Activated CD8-positive, alpha-beta memory T cell treated with anti-CD3 and anti-CD28 coated beads, Interleukin-2, amount 50 U/mL, for 24 hours (primary cell): ENCODE measurements around the gene GOLGA6D.
"Not testable (repeated sequence)": the region's sequence is repeated elsewhere in the genome, so short reads cannot be mapped to it uniquely, and the experiment has no call there.

ENCODE experiments used
- DNase-seq: peaks from one replicate; pipeline ENCODE4 v3.0.0-alpha.2; 2020; ENCODE audit errors: extremely low read depth

Gene GOLGA6D

DNA sequence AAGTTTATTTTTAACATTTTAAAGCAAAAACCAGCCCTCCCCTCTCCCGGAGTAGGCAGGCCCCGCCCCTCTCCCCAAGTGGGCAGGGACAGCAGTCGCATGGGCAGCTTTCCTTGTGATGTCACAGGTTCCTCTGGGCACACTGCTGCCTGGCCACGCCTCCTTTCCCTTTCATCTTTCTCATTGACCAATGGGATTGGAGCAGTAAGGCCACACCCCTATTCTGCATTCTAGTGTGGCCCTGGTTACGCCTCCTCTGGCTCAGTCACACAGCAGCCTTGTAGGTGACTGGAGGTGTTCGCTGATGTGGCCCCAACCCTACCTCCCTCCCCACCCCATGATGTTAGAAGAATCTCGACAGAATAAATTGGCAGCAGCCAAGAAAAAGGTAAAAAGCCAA is at the start of gene GOLGA6D:
Gene GOLGA6D (plus strand): TSS at position 264 of the 400 bp plus-strand sequence. CDS start 41 bp downstream, at position 305.
- not testable (repeated sequence) for DNase-seq

DNA sequence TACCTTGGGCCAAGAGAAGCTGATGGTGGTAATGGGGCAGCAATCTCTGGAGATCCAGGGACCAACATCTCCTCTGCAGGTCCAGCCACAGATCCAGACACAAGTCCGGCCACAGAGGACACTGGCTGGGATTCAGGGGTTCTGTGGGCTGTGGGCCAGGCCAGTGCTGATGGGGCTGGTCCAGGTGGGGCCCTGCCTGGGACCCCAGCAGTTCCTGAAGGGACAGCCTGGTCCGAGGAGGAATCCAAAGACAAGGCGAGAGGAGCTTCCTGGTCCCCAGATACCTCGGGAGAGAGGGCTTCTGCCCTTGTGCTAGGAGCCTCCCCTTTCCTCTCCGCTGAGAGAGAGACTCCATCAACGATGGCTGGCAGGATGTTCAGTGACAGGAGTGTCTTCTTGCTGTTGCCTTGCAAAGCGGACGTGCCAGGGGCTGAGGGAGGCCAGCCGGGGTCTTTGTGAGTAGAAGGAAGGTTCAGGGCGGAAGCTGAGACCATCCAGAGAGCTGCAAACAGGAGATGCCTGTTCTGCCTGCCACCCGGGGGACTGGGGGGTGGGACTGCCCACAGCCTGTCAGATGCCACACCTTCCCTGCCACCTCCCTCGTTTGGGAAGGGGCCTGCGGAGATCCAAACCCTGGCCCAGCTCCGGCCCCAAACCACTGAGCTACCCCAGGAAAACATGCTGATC is 49.0 kb upstream of the GOLGA6D start:
- no peak for DNase-seq

GRCh38 chr15:75234191-75234810 is 48.3 kb upstream of the GOLGA6D start:
- no peak for DNase-seq

GRCh38 chr15:75235051-75235673 is 47.5 kb upstream of the GOLGA6D start:
- DNase-seq: no peak

- no peak for DNase-seq
Observed at GRCh38 chr15:75235760-75236729, 46.6 kb upstream of the GOLGA6D start.

DNA sequence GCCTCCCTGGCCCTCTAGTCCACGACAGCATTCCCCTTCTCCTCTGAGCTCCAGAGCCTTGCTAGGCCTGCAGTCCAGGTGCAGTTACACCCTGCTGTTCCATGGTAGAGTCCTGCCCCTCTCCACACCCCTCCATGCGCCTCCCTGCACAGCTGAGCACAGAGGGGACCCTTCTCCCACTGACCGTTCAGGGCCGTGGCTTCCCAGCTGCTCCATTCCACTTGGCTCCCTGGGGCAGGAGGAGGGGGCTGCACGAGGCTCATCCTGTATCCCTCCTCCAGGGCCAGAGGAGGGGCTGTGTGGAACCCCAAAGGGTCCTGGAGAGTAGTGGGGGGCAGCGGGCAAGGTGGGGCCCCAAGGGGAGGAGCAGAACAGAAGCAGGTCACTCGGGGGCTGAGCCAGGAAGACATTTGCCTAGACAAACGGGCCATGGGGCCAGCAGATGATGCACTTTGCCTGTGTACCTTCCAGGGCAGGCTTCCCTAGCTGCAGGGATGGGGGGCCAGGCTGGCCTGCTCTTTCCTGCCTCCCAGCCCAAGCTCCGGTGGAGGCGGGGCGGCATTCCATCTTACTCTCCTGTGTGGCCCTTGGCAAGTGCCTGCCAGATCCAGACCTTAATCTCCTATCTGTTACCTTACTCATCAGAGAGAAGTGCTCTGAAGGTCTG is 45.2 kb upstream of the GOLGA6D start:
- DNase-seq: no peak

DNA sequence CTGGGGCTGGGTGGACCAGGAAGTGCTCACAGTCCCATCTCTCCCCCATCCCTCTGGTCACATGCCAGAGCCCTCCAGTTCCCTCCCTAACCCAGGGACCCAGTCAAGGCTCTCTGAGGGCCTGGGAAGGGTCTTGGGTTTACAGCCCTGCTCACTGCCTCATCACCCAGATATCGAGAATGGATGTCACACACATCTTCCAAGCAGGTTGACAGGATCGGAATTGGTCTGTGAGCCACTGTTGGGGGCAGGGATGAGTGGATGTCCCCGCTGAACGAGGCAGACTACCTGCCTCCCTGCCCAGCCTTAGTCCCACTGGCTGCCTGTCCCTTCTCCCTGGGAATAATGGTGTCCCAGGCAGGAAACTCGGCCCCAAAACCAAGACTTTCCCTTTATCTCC is 44.5 kb upstream of the GOLGA6D start:
- no peak for DNase-seq

DNA sequence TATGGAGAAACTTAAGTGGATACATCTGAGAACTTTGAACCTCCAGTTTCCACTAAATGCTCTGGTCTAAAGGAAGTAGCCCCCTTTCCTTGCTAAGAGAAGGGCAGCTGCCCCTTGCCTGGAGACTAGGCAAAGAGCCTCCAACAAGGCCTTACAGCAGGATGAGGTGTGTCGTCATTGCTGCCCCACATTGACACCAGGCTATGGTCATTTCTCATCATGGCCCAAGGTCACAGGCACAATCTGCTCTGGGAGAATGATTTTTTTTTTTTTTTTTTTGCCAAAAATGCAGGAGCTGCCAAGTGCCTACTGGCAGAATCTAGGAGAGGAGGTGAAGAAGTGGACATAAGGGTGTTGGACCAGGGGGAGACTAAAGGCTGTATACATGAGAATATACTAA is 36.9 kb upstream of the GOLGA6D start:
- not testable (repeated sequence) for DNase-seq

DNA sequence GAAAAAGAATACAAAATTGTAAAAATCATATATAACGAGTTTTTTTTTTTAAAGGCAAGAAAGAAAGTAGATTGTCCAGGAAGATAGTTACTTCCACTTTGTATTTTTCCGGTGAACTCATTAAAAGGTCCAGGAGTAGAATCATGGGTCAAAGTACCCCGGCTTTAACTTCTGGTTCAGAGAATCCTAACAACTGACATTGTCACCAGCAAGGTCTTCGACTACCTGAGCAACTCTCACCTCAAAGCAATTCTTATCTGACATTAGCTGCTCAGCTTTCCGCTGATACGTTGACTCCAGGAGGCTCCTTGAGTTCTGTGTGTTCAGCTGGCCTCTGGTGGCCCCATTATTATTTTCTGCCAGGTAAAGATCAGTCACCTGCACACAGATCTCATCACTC is 33.6 kb upstream of the GOLGA6D start:
- not testable (repeated sequence) for DNase-seq

- no peak for DNase-seq
Observed at GRCh38 chr15:75249726-75250125, 32.9 kb upstream of the GOLGA6D start.

DNA sequence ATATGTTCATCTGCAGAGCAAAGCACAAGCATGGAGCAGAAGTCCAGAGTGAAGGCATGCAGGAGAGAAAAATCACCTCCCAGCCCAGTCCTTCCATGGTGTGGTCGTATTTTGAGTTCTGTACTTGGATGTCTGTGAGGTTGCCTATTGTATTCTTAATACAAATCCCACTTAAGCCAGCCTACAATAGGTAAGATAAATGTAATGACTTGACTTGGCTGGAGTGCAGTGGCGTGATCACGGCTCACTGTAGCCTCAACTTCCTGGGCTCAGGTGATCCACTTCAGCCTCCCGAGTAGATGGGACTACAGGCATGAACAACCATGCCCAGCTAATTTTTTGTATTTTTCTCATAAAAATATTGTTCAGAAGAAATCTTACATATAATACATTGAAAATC is 31.3 kb upstream of the GOLGA6D start:
- not testable (repeated sequence) for DNase-seq

DNA sequence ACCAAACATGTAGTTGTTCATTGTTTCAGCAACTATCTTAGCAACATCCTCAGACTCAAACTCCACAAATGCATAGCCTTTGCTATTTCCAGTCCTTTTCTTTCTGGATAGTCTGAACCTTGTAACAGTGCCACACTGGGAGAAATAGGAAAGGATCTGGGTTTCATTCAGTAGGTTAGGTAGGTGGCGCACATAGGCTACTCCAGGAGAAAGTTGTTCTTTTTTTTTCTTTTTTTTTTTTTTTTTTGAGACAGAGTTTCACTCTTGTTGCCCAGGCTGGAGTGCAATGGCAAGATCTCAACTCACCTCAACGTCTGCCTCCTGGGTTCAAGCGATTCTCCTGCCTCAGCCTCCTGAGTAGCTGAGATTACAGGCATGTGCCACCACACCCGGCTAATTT is 30.4 kb upstream of the GOLGA6D start:
- not testable (repeated sequence) for DNase-seq

- not testable (repeated sequence) for DNase-seq
Observed at GRCh38 chr15:75258034-75258433, 24.6 kb upstream of the GOLGA6D start, which contains the start of gene GOLGA6C. GOLGA6C (plus strand) TSS chr15:75258334; CDS start chr15:75258599, 265 bp downstream.

DNA sequence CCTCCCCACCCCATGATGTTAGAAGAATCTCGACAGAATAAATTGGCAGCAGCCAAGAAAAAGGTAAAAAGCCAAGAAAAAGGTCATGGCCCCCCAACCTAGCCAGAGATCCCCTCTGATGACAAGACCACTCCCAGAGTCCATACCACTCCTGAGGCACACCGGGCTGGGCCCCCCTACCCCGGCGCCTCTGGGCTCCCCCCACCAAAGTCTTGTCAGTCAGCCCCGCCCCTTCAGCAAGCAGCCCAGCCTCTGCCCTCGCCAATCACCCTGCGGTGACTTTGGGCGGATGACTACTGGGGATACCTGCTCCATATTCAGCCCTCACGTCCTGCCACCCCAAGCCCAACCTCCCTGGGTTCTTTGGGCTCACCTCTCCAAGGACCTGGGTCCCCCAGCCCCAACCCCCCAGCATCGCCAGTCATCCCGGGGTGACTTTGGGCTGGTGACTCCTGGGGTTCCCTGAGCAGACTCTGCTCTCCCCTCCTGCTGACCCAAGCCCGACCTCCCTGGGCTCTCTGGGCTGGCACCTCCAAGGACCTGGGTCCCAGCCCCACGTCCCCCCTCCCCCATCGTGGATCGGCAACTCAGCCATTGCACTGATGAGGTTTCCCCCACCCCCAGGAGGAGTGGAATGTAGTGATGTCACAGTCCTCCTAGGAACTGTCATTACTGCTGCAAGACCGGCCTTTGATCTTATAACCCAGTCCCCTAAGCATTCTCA is 23.9 kb upstream of the GOLGA6D start:
- DNase-seq: not testable (repeated sequence)

- DNase-seq: not testable (repeated sequence)
Observed at GRCh38 chr15:75259873-75260272, 22.8 kb upstream of the GOLGA6D start.

- DNase-seq: not testable (repeated sequence)
Observed at GRCh38 chr15:75273751-75274359, 8.8 kb upstream of the GOLGA6D start.

DNA sequence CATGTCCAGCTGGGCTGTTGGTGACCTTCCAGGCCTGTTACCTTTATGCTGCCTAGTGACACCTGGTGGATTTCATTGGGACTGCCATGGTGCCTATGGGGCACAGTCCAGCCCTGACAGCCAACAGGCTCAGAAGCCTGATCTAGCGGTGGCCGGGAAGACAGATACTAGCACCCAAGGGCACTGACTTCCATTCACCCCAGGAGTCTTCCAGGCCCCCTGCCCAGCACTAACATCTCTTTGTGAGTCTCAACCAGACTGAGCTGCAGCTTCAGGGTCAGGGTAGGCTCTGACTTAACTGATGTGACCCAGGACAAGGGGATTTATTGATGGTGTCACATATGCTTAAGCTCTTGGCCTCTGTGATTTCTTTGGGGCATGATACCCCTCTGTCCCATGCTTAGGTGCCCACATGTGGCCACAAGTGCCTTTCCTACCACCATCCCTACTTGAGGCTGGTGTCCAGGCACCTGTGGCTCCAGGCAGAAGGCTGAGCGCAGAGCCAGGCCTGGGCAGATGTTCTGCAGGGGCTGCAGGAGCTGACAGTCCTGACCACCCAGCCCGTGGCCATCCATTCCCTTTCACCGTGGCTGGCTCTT is 8.0 kb upstream of the GOLGA6D start:
- DNase-seq: peak; percentile 32

DNA sequence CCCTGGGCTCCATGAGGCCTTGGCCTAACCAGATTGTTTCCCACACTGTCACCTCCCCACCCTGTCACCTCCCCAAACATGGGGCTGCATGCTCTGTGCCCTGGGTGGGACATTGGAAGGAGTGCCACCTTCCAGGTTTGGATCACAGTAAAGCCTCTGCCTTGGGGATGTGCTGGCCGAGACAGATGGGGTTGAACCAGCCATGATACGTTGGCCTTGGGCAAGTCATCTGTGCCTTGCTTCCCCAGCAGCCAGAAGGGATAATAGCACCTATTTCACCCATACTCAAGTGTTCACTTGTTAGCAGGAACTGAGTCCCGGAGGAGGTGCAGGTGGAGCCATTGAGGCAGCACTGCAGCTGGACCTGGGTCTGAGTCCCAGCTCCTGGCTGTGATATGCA is 7.0 kb upstream of the GOLGA6D start:
- not testable (repeated sequence) for DNase-seq

- not testable (repeated sequence) for DNase-seq
Observed at GRCh38 chr15:75278497-75278896, 4.1 kb upstream of the GOLGA6D start.

DNA sequence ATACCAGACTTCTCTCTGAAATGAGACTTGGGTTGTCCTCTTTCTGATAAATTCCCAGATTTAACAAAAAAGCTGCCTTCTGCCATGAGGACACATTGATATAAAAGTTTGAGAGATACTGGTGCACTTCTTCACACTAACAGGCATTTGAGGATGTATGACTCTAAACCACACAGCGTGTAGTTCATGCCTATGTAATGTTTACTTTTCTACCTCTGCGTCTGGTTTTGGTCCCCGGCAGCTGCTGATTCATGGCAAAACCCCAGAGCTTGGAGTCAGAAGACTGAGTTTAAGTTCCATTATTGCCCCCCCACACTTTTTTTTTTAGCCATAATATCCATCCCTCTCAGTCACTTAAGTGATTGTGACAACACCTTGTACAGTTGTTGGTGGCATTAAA is 1.5 kb downstream of the GOLGA6D start:
- DNase-seq: not testable (repeated sequence)
